CD4-positive, alpha-beta T cell treated with Interleukin-4 for 4 hours (primary cell): ENCODE measurements around the gene CPVL.
"Not testable (repeated sequence)": the region's sequence is repeated elsewhere in the genome, so short reads cannot be mapped to it uniquely, and the experiment has no call there.

ENCODE experiments used
- DNase-seq: peaks from one replicate; pipeline ENCODE4 v3.0.0-alpha.2; 2020

The CPVL gene

GRCh38 chr7:29116361-29117200 is 29.8 kb downstream of the CPVL start:
- DNase-seq, result no peak

GRCh38 chr7:29115753-29116152 is 30.6 kb downstream of the CPVL start:
- DNase-seq, result no peak

GRCh38 chr7:29115130-29115687 is 31.1 kb downstream of the CPVL start:
- no peak for DNase-seq

GRCh38 chr7:29114266-29114665 is 32.1 kb downstream of the CPVL start:
- DNase-seq, result not testable (repeated sequence)

GRCh38 chr7:29113384-29114102 is 32.8 kb downstream of the CPVL start:
- DNase-seq, result peak; percentile 11

- no peak for DNase-seq
Measured at GRCh38 chr7:29112721-29113120, 33.6 kb downstream of the CPVL start.

- DNase-seq, result peak; percentile 13
Measured at GRCh38 chr7:29109899-29110298, 36.4 kb downstream of the CPVL start.

GRCh38 chr7:29109358-29109757 is 37.0 kb downstream of the CPVL start:
- DNase-seq, result no peak

- DNase-seq, result no peak
Measured at GRCh38 chr7:29107056-29107455, 39.3 kb downstream of the CPVL start.

- DNase-seq, result no peak
Measured at GRCh38 chr7:29106669-29106988, 39.7 kb downstream of the CPVL start.

- peak; percentile 38 for DNase-seq
Measured at GRCh38 chr7:29105752-29106668, 40.3 kb downstream of the CPVL start.

- DNase-seq, result no peak
Measured at GRCh38 chr7:29105191-29105590, 41.1 kb downstream of the CPVL start.

- DNase-seq, result peak; percentile 31
Measured at GRCh38 chr7:29102558-29103151, 43.7 kb downstream of the CPVL start.

GRCh38 chr7:29100924-29101323 is 45.4 kb downstream of the CPVL start:
- no peak for DNase-seq

- no peak for DNase-seq
Measured at GRCh38 chr7:29099896-29100847, 46.2 kb downstream of the CPVL start.

GRCh38 chr7:29096446-29096730 is 49.9 kb downstream of the CPVL start:
- no peak for DNase-seq

GRCh38 chr7:29095631-29096445 is 50.5 kb downstream of the CPVL start:
- no peak for DNase-seq

GRCh38 chr7:29093091-29093490 is 53.2 kb downstream of the CPVL start:
- DNase-seq, result not testable (repeated sequence)

- DNase-seq, result peak; percentile 54
Measured at GRCh38 chr7:29091715-29092114, 54.6 kb downstream of the CPVL start.

GRCh38 chr7:29090836-29091601 is 55.3 kb downstream of the CPVL start:
- DNase-seq, result no peak
